ENCODE results near the gene MYH9. TPM values are rescaled to one million over a fixed set of nuclear protein-coding genes. Genes with fewer than 3 reads are reported as not detected.

Gene MYH9
- total and polyA plus RNA-seq, 2 donors (not counting 1 experiment from before 2014, with no cell fraction given), result 108 to 554 TPM

GRCh38 chr22:36306227-36306626 is 81.5 kb downstream of the MYH9 start:
- Mint-ChIP-seq H3K4me3 (no peak overlapping the region), H3K27me3 (no peaks in the 10 kb centered on the region), H3K9me3 (ENCODE audit: insufficient read depth) (no peaks in the 10 kb centered on the region), H3K4me1 (peaks cover 8% of the 10 kb centered on the region), H3K27ac (no peak overlapping the region)
- no peak overlapping the region for H3K4me2 ChIP-seq (replicated peaks; ENCODE audit: low read depth, low read length, poor library complexity, severe bottlenecking)
- no peak overlapping the region for H3K27ac ChIP-seq (ENCODE audit: low read length in 2 of 2)
- peaks cover 42% of the 10 kb centered on the region for H3K79me2 ChIP-seq (ENCODE audit: control insufficient read depth, insufficient read depth, low read length)
- no peak for ATAC-seq (ENCODE audit: low read depth)
- peaks cover 7 to 96% of the 10 kb centered on the region in 2 experiments for H3K36me3 ChIP-seq (replicated peaks in 1 of 2; ENCODE audit: control extremely low read depth in 1 of 2, control insufficient read depth in 1 of 2, extremely low read depth in 1 of 2, insufficient read depth in 2 of 2, low read length in 1 of 2)
- no peak for DNase-seq
- no peak for TF ChIP-seq EZH2 (IDR thresholded peaks at IDR 0.05; ENCODE audit: borderline replicate concordance, insufficient read depth, low read depth, low read length, poor library complexity, severe bottlenecking)
- TF ChIP-seq, protein P1, sequence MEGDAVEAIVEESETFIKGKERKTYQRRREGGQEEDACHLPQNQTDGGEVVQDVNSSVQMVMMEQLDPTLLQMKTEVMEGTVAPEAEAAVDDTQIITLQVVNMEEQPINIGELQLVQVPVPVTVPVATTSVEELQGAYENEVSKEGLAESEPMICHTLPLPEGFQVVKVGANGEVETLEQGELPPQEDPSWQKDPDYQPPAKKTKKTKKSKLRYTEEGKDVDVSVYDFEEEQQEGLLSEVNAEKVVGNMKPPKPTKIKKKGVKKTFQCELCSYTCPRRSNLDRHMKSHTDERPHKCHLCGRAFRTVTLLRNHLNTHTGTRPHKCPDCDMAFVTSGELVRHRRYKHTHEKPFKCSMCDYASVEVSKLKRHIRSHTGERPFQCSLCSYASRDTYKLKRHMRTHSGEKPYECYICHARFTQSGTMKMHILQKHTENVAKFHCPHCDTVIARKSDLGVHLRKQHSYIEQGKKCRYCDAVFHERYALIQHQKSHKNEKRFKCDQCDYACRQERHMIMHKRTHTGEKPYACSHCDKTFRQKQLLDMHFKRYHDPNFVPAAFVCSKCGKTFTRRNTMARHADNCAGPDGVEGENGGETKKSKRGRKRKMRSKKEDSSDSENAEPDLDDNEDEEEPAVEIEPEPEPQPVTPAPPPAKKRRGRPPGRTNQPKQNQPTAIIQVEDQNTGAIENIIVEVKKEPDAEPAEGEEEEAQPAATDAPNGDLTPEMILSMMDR (IDR thresholded peaks at IDR 0.05), result no peak
- H3K9me3 ChIP-seq (ENCODE audit: control extremely low read depth in 1 of 3, control insufficient read depth in 2 of 3, insufficient read depth in 1 of 3, low read length in 2 of 3), result no peaks in the 10 kb centered on the region
- ChIA-PET CTCF (interaction anchor here (1.7 to 24.9 kb wide), 3 partner anchors 20 to 174 kb away, joined by 4 to 607 read pairs (median 4); partner anchors contain the start of gene TXN2), POLR2A (interaction anchor here (0.6 kb wide), 1 partner anchor 70 kb away, joined by 3 read pairs; no protein-coding TSS in a partner anchor)
- peaks cover 91% of the 10 kb centered on the region for H4K20me1 ChIP-seq (ENCODE audit: control insufficient read depth, insufficient read depth, low read length, poor library complexity, severe bottlenecking)
- H3K27me3 ChIP-seq (replicated peaks in 1 of 4; ENCODE audit: control extremely low read depth in 1 of 4, control insufficient read depth in 3 of 4, insufficient read depth in 4 of 4, low read length in 3 of 4), result no peaks in the 10 kb centered on the region
- WGBS (ENCODE audit: insufficient coverage), result 87% methylated on average over 18 of the region's 18 CpGs
- H3K4me3 ChIP-seq (ENCODE audit: control extremely low read depth in 1 of 5, extremely low read depth in 1 of 5, insufficient read depth in 1 of 5, low read depth in 2 of 5, low read length in 4 of 5), result no peak overlapping the region
- H3K4me1 ChIP-seq (ENCODE audit: control insufficient read depth in 2 of 2, insufficient read depth in 2 of 2, low read length in 2 of 2), result peaks cover 0 to 4% of the 10 kb centered on the region in 2 donors
- H3K9ac ChIP-seq (ENCODE audit: low read length), result no peak overlapping the region
- intact Hi-C loops (cut with micrococcal nuclease), result no loop called here
- no peak overlapping the region for H2AFZ ChIP-seq (ENCODE audit: insufficient read depth, low read depth, low read length, poor library complexity, severe bottlenecking)

- H3K4me2 ChIP-seq (replicated peaks; ENCODE audit: low read depth, low read length, poor library complexity, severe bottlenecking), result no peak overlapping the region
- ChIA-PET POLR2A (interaction anchor here (0.6 kb wide), 1 partner anchor 71 kb away, joined by 3 read pairs; no protein-coding TSS in a partner anchor), CTCF (interaction anchor here (1.7 to 24.9 kb wide), 3 partner anchors 20 to 174 kb away, joined by 4 to 607 read pairs (median 4); partner anchors contain the start of gene TXN2)
- no peaks in the 10 kb centered on the region for H3K27me3 ChIP-seq (replicated peaks in 1 of 4; ENCODE audit: control extremely low read depth in 1 of 4, control insufficient read depth in 3 of 4, insufficient read depth in 4 of 4, low read length in 3 of 4)
- peaks cover 7 to 96% of the 10 kb centered on the region in 2 experiments for H3K36me3 ChIP-seq (replicated peaks in 1 of 2; ENCODE audit: control extremely low read depth in 1 of 2, control insufficient read depth in 1 of 2, extremely low read depth in 1 of 2, insufficient read depth in 2 of 2, low read length in 1 of 2)
- H4K20me1 ChIP-seq (ENCODE audit: control insufficient read depth, insufficient read depth, low read length, poor library complexity, severe bottlenecking), result peaks cover 91% of the 10 kb centered on the region
- Mint-ChIP-seq H3K27me3 (no peaks in the 10 kb centered on the region), H3K4me1 (peaks cover 8% of the 10 kb centered on the region), H3K4me3 (no peak overlapping the region), H3K27ac (no peak overlapping the region), H3K9me3 (ENCODE audit: insufficient read depth) (no peaks in the 10 kb centered on the region)
- no peak overlapping the region for H3K9ac ChIP-seq (ENCODE audit: low read length)
- no peak for ATAC-seq (ENCODE audit: low read depth)
- H3K4me3 ChIP-seq (ENCODE audit: control extremely low read depth in 1 of 5, extremely low read depth in 1 of 5, insufficient read depth in 1 of 5, low read depth in 2 of 5, low read length in 4 of 5), result no peak overlapping the region
- WGBS (ENCODE audit: insufficient coverage), result 97% methylated on average over 18 of the region's 19 CpGs
- no peak for DNase-seq
- intact Hi-C loops (cut with micrococcal nuclease), result no loop called here
- H3K27ac ChIP-seq (ENCODE audit: low read length in 2 of 2), result no peak overlapping the region
- TF ChIP-seq, protein P1 (IDR thresholded peaks at IDR 0.05), result no peak
- TF ChIP-seq EZH2 (IDR thresholded peaks at IDR 0.05; ENCODE audit: borderline replicate concordance, insufficient read depth, low read depth, low read length, poor library complexity, severe bottlenecking), result no peak
- peaks cover 0 to 4% of the 10 kb centered on the region in 2 donors for H3K4me1 ChIP-seq (ENCODE audit: control insufficient read depth in 2 of 2, insufficient read depth in 2 of 2, low read length in 2 of 2)
- no peak overlapping the region for H2AFZ ChIP-seq (ENCODE audit: insufficient read depth, low read depth, low read length, poor library complexity, severe bottlenecking)
- peaks cover 42% of the 10 kb centered on the region for H3K79me2 ChIP-seq (ENCODE audit: control insufficient read depth, insufficient read depth, low read length)
- no peaks in the 10 kb centered on the region for H3K9me3 ChIP-seq (ENCODE audit: control extremely low read depth in 1 of 3, control insufficient read depth in 2 of 3, insufficient read depth in 1 of 3, low read length in 2 of 3)
These were observed 82.0 kb downstream of the MYH9 start for GRCh38 chr22:36305813-36306212.
